ENCODE measurements around the gene COL10A1. TPM values are rescaled to one million over a fixed set of nuclear protein-coding genes. Genes with fewer than 3 reads are reported as not detected.

The COL10A1 gene
- total RNA-seq, 1 donor from 2014 or later: not detected

- Histone ChIP-seq H3K27me3 (no peaks in the 10 kb centered on the region), H3K4me3 (no peak overlapping the region), H3F3A (ENCODE audit: low read depth) (no peaks in the 10 kb centered on the region), H3K27ac (no peak overlapping the region), H3K4me2 (no peak overlapping the region), H4K20me1 (ENCODE audit: low read depth) (no peaks in the 10 kb centered on the region), H3K36me3 (peaks cover 12% of the 10 kb centered on the region), H3K79me2 (ENCODE audit: low read depth) (no peaks in the 10 kb centered on the region), H3K4me1 (no peaks in the 10 kb centered on the region), H3K9ac (no peak overlapping the region), H3K9me3 (ENCODE audit: low read depth) (no peaks in the 10 kb centered on the region), H2AFZ (replicated peaks) (no peak overlapping the region)
- Mint-ChIP-seq H3K36me3 (peaks cover 4% of the 10 kb centered on the region), H3K27ac (no peak overlapping the region), H3K4me1 (no peaks in the 10 kb centered on the region), H3K27me3 (ENCODE audit: insufficient read depth, low read depth) (no peaks in the 10 kb centered on the region), H3K9me3 (no peaks in the 10 kb centered on the region), H3K4me3 (no peak overlapping the region)
- no peak for TF ChIP-seq EZH2phosphoT487 (IDR thresholded peaks at IDR 0.05)
- no peak for TF ChIP-seq CTCF (IDR thresholded peaks at IDR 0.05)
- no peak for TF ChIP-seq EZH2 (IDR thresholded peaks at IDR 0.05)
- no peak for DNase-seq (ENCODE audit: low spot score)
Observed at GRCh38 chr6:116118608-116119007, 7.3 kb downstream of the COL10A1 start.

- no peak for DNase-seq (ENCODE audit: low spot score)
- Histone ChIP-seq H2AFZ (replicated peaks) (no peak overlapping the region), H3K4me3 (no peak overlapping the region), H3K27ac (no peak overlapping the region), H3K79me2 (ENCODE audit: low read depth) (no peaks in the 10 kb centered on the region), H3K36me3 (peaks cover 12% of the 10 kb centered on the region), H3F3A (ENCODE audit: low read depth) (no peaks in the 10 kb centered on the region), H3K4me2 (no peak overlapping the region), H3K4me1 (no peaks in the 10 kb centered on the region), H3K27me3 (no peaks in the 10 kb centered on the region), H4K20me1 (ENCODE audit: low read depth) (no peaks in the 10 kb centered on the region), H3K9ac (no peak overlapping the region), H3K9me3 (ENCODE audit: low read depth) (no peaks in the 10 kb centered on the region)
- TF ChIP-seq CTCF (IDR thresholded peaks at IDR 0.05) (peak; percentile 54), EZH2 (IDR thresholded peaks at IDR 0.05) (no peak), EZH2phosphoT487 (IDR thresholded peaks at IDR 0.05) (no peak)
- Mint-ChIP-seq H3K27me3 (ENCODE audit: insufficient read depth, low read depth) (no peaks in the 10 kb centered on the region), H3K9me3 (no peaks in the 10 kb centered on the region), H3K27ac (no peak overlapping the region), H3K4me1 (no peaks in the 10 kb centered on the region), H3K36me3 (peaks cover 11% of the 10 kb centered on the region), H3K4me3 (no peak overlapping the region)
Observed at GRCh38 chr6:116115781-116116180, 10.2 kb downstream of the COL10A1 start.

GRCh38 chr6:116113386-116113785, 12.5 kb downstream of the COL10A1 start:
- Histone ChIP-seq H3K4me2 (no peak overlapping the region), H3K79me2 (ENCODE audit: low read depth) (no peaks in the 10 kb centered on the region), H3K4me3 (no peak overlapping the region), H2AFZ (replicated peaks) (no peak overlapping the region), H3K9ac (no peak overlapping the region), H3K36me3 (peaks cover 5% of the 10 kb centered on the region), H3F3A (ENCODE audit: low read depth) (no peaks in the 10 kb centered on the region), H3K9me3 (ENCODE audit: low read depth) (no peaks in the 10 kb centered on the region), H3K27me3 (no peaks in the 10 kb centered on the region), H3K4me1 (no peaks in the 10 kb centered on the region), H4K20me1 (ENCODE audit: low read depth) (no peaks in the 10 kb centered on the region), H3K27ac (no peak overlapping the region)
- Mint-ChIP-seq H3K9me3 (no peaks in the 10 kb centered on the region), H3K27ac (no peak overlapping the region), H3K4me1 (no peaks in the 10 kb centered on the region), H3K4me3 (no peak overlapping the region), H3K36me3 (peaks cover 16% of the 10 kb centered on the region), H3K27me3 (ENCODE audit: insufficient read depth, low read depth) (no peaks in the 10 kb centered on the region)
- TF ChIP-seq CTCF (IDR thresholded peaks at IDR 0.05) (no peak), EZH2 (IDR thresholded peaks at IDR 0.05) (no peak), EZH2phosphoT487 (IDR thresholded peaks at IDR 0.05) (no peak)
- DNase-seq (ENCODE audit: low spot score): no peak

Measured in neural progenitor cell (in vitro differentiated cells).